IPS-15b (cell line): ENCODE results near the gene FGFBP1.

Experiments used
- H3K27me3 ChIP-seq: one replicate; pipeline ENCODE4 v1.6.1; 2013; ENCODE audit warnings: low read length; ENCODE audit not compliant: control insufficient read depth, insufficient read depth
- H3K36me3 ChIP-seq: one replicate; pipeline ENCODE4 v1.6.1; 2013; ENCODE audit warnings: low read length; ENCODE audit not compliant: control insufficient read depth, insufficient read depth
- H3K4me1 ChIP-seq: one replicate; pipeline ENCODE4 v1.6.1; 2013; ENCODE audit warnings: mild to moderate bottlenecking, low read length; ENCODE audit not compliant: control insufficient read depth, insufficient read depth
- H3K4me3 ChIP-seq: one replicate; pipeline ENCODE4 v1.5.1; 2013; ENCODE audit warnings: low read depth, low read length
- H3K9ac ChIP-seq: one replicate; pipeline ENCODE4 v1.6.1; 2013; ENCODE audit warnings: low read depth, mild to moderate bottlenecking, low read length
- H3K9me3 ChIP-seq: one replicate; pipeline ENCODE4 v1.6.1; 2013; ENCODE audit warnings: mild to moderate bottlenecking, low read length; ENCODE audit not compliant: control insufficient read depth, insufficient read depth

Gene FGFBP1

GRCh38 chr4:15888515-15888914 lies 50.0 kb downstream of the FGFBP1 start:
- Histone ChIP-seq H3K36me3 (no peaks in the 10 kb centered on the region), H3K9me3 (no peaks in the 10 kb centered on the region), H3K4me3 (no peak overlapping the region), H3K9ac (no peak overlapping the region), H3K4me1 (peaks cover 3% of the 10 kb centered on the region), H3K27me3 (no peaks in the 10 kb centered on the region)
